ENCODE results near the gene CSGALNACT2. TPM values are rescaled to one million over a fixed set of nuclear protein-coding genes. Genes with fewer than 3 reads are reported as not detected.

The CSGALNACT2 gene
- polyA plus RNA-seq, 1 experiment = 14.1 TPM

- no peak for DNase-seq (ENCODE audit: low read depth)
- Histone ChIP-seq H3K36me3 (ENCODE audit: control insufficient read depth, insufficient read depth, low read length) (no peaks in the 10 kb centered on the region), H3K27me3 (ENCODE audit: control insufficient read depth, insufficient read depth, low read length) (no peaks in the 10 kb centered on the region), H3K4me3 (ENCODE audit: low read depth, low read length) (no peak overlapping the region)
- ChIA-PET CTCF (interaction anchor here (0.6 to 2.1 kb wide), 5 partner anchors 18 to 358 kb away, joined by 3 to 6 read pairs (median 4); no protein-coding TSS in a partner anchor), POLR2A (no interaction called here)
- TF ChIP-seq CTCF (IDR thresholded peaks at IDR 0.05; ENCODE audit: insufficient read depth, low read depth, low read length) = no peak
These were observed 27.1 kb upstream of the CSGALNACT2 start for GRCh38 chr10:43111101-43111500.

DNA sequence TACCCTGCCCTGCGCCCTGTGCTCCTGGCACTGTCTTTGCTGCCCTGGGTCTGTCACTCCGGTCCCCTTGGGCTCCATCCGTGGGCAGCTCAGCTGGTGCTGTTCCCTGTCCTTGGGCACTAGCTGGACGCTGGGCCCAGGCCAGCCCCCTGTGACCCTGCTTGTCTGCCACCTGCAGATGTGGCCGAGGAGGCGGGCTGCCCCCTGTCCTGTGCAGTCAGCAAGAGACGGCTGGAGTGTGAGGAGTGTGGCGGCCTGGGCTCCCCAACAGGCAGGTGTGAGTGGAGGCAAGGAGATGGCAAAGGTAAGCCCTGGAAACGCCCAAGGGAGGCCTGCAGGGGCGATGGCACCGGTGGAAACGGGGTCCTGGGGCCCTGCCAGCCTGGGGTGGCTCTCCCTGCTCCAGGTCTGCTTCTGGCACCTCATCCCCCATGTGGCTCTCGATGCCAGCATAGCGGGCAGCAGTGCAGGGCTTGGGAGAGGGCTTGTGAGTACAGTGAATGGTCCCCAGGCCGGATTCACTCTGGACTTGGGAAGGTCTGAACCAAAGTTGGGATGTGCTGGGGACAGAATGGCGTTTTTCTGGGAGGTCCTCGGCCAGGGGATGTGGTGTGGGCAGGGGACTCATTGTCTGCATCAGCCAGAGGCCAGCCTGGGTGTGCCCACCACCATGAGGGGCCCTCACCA, 26.2 kb upstream of the CSGALNACT2 start:
- ChIA-PET POLR2A (no interaction called here), CTCF (interaction anchor here (1.1 to 2.1 kb wide), 3 partner anchors 91 to 359 kb away, joined by 3 to 6 read pairs (median 5); no protein-coding TSS in a partner anchor)

GRCh38 chr10:43112608-43112961, 25.7 kb upstream of the CSGALNACT2 start:
- Histone ChIP-seq H3K27me3 (ENCODE audit: control insufficient read depth, insufficient read depth, low read length) (no peaks in the 10 kb centered on the region), H3K36me3 (ENCODE audit: control insufficient read depth, insufficient read depth, low read length) (no peaks in the 10 kb centered on the region), H3K4me3 (ENCODE audit: low read depth, low read length) (no peak overlapping the region)
- DNase-seq (ENCODE audit: low read depth) = no peak
- ChIA-PET POLR2A (no interaction called here), CTCF (no interaction called here)
- TF ChIP-seq CTCF (IDR thresholded peaks at IDR 0.05; ENCODE audit: insufficient read depth, low read depth, low read length) = no peak

More for the DNA sequence above, 26.2 kb upstream of the CSGALNACT2 start:
- no peak for TF ChIP-seq CTCF (IDR thresholded peaks at IDR 0.05; ENCODE audit: insufficient read depth, low read depth, low read length)
- no peak for DNase-seq (ENCODE audit: low read depth)
- Histone ChIP-seq H3K27me3 (ENCODE audit: control insufficient read depth, insufficient read depth, low read length) (no peaks in the 10 kb centered on the region), H3K4me3 (ENCODE audit: low read depth, low read length) (no peak overlapping the region), H3K36me3 (ENCODE audit: control insufficient read depth, insufficient read depth, low read length) (no peaks in the 10 kb centered on the region)

DNA sequence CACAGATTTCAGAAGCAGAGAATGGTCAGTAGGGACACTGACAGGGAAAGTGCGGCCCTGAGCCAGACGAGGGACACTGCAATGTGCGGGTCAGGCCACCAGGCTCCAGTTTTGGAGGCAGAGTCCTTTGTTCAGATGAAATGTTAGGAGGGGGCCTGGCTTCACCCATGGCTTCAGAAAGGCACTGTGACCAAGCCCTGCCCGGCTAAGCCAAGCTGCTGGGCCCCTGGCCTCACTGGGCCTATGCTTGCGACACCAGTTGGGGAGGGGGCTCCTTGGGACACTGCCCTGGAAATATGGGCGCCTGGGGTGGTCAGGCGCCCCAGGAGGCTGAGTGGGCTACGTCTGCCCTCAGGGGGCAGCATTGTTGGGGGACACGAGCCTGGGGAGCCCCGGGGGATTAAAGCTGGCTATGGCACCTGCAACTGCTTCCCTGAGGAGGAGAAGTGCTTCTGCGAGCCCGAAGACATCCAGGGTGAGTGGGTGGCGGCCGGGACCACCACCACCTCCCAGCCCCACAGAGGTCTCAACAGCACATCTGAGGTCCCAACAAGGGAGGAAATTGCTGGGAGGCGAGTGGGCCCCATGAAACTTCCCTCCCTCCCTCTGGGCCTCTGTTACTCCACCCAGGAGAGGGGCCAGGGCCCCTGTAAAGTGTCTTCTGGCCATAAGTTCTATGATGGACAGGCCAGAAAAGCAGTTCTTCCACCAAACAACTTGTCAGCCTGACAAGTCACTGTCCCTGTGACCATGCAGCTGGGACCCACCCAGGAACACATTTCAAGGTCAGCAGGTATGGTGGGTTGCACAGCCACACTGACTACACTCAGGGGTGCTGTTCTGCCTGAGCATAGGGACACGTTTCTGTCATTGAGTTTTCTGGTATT, 24.8 kb upstream of the CSGALNACT2 start:
- TF ChIP-seq CTCF (IDR thresholded peaks at IDR 0.05; ENCODE audit: insufficient read depth, low read depth, low read length) = no peak
- no peak for DNase-seq (ENCODE audit: low read depth)
- Histone ChIP-seq H3K36me3 (ENCODE audit: control insufficient read depth, insufficient read depth, low read length) (no peaks in the 10 kb centered on the region), H3K27me3 (ENCODE audit: control insufficient read depth, insufficient read depth, low read length) (no peaks in the 10 kb centered on the region; the same call in 1 of the 2 replicates), H3K4me3 (ENCODE audit: low read depth, low read length) (no peak overlapping the region)
- CTCF ChIA-PET = no interaction called here
- POLR2A ChIA-PET = no interaction called here

GRCh38 chr10:43114088-43114742, 24.0 kb upstream of the CSGALNACT2 start:
- Histone ChIP-seq H3K36me3 (ENCODE audit: control insufficient read depth, insufficient read depth, low read length) (no peaks in the 10 kb centered on the region), H3K4me3 (ENCODE audit: low read depth, low read length) (no peak overlapping the region), H3K27me3 (ENCODE audit: control insufficient read depth, insufficient read depth, low read length) (no peaks in the 10 kb centered on the region; the same call in 1 of the 2 replicates)
- no peak for DNase-seq (ENCODE audit: low read depth)
- no peak for TF ChIP-seq CTCF (IDR thresholded peaks at IDR 0.05; ENCODE audit: insufficient read depth, low read depth, low read length)
- ChIA-PET CTCF (no interaction called here), POLR2A (no interaction called here)
